ENCODE measurements around the gene SPDYE1. TPM values are rescaled to one million over a fixed set of nuclear protein-coding genes. Genes with fewer than 3 reads are reported as not detected.
A peak's percentile ranks its signal among the peaks of the same experiment; 100 is the strongest.

Gene SPDYE1
- total RNA-seq, 4 donors from 2014 or later, result not detected

DNA sequence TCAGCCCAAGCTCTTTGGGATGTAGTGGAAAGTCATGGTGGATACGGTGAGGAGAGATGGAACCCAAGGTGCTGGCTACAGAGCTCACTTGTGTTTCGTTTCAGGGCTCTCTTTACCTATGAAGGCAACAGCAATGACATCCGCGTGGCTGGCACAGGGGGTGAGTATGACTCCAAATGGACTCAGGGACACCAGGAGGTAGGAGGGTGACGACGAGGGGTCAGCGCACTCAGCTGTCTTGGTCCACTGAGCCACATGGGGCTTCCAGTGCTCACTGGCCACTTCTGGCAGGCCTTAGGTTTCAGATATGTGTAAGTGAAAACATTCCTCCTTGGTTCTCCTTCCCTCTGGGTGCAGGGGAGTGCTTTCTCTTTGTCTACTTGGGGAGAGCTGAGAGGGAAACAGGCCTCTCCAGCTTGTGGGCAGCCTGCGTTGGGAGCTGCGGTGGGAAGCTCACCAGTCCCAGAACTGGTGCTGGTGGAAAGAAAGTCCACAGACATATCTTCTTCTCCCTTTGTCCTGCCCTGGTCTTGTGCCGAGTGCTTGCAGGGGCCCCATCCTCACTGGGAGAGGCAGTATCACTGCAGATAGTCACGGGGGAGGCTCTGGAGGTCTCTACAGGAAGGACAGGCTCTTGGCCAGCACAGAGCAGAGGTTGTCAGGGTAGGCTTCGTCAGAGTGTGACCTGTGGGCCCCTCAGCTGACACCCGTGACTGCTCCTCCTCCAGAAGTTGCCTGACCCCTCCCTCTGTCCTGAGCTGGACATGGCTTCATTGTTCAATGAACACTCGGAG is 52.6 kb downstream of the SPDYE1 start:
- DNase-seq (ENCODE audit: low spot score) (no peak), ATAC-seq (ENCODE audit: low FRiP score) (no peak)
- TF ChIP-seq, protein P1, sequence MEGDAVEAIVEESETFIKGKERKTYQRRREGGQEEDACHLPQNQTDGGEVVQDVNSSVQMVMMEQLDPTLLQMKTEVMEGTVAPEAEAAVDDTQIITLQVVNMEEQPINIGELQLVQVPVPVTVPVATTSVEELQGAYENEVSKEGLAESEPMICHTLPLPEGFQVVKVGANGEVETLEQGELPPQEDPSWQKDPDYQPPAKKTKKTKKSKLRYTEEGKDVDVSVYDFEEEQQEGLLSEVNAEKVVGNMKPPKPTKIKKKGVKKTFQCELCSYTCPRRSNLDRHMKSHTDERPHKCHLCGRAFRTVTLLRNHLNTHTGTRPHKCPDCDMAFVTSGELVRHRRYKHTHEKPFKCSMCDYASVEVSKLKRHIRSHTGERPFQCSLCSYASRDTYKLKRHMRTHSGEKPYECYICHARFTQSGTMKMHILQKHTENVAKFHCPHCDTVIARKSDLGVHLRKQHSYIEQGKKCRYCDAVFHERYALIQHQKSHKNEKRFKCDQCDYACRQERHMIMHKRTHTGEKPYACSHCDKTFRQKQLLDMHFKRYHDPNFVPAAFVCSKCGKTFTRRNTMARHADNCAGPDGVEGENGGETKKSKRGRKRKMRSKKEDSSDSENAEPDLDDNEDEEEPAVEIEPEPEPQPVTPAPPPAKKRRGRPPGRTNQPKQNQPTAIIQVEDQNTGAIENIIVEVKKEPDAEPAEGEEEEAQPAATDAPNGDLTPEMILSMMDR (IDR thresholded peaks at IDR 0.05), result no peak

DNA sequence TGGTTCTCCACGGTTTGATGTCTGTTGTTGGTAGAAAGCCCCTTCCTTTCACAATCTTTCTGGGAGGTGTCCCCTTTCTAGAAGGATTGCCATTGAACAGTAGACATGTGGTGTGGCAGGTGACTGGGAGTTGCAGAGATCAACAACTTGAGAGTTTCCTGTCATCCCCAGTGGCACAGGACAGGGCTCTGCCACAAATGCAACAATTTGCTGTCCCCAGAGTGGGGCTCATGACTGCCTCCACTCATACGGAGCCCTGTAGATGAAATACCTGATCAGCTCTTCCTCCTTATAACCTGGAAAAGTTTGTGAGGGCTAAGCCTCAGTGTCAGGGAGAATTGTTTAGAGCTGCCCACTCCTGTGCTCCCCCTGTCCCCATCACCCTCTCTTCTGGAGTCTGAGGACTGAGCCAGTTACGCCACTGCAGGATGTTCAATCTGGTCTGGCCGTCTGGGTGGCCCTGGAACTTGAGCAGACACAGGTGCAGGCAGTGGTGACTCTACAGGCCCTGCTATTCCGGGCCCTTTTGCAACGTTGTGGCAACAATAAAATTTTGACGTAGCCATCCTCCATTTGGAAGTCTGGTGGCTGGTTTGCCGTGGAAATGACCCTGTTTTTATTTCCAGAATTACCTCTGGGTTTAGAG is 53.3 kb downstream of the SPDYE1 start:
- TF ChIP-seq, protein P1 (IDR thresholded peaks at IDR 0.05), result no peak
- DNase-seq (ENCODE audit: low spot score), result no peak
- ATAC-seq (ENCODE audit: low FRiP score), result no peak

DNA sequence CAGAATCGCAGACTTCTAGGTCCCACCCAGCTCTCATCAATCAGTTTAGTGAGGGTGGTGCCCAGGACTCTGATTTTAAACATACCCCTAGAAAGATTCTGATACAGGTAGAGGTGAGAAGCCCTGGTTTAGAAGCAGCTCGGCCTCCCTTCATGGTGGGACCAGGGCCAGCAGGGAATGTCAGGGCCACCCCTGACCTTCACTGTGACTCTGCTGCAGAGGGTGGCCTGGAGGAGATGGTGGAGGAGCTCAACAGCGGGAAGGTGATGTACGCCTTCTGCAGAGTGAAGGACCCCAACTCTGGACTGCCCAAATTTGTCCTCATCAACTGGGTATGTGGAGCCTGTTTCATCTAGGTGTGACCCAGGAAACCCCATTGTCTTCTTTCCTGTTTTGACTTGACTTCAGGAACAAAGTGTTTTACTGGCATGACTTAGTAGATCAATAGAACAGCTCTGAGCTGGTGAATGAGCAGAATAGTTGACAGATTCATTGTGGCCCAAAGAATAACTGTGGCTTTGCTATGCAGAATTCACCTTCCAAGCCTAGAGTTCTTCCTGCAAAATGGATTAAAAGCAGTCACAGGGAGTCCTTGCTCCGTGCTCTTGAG is 54.0 kb downstream of the SPDYE1 start:
- DNase-seq (ENCODE audit: low spot score), result no peak
- no peak for ATAC-seq (ENCODE audit: low FRiP score)
- TF ChIP-seq, protein P1 (IDR thresholded peaks at IDR 0.05), result no peak

DNA sequence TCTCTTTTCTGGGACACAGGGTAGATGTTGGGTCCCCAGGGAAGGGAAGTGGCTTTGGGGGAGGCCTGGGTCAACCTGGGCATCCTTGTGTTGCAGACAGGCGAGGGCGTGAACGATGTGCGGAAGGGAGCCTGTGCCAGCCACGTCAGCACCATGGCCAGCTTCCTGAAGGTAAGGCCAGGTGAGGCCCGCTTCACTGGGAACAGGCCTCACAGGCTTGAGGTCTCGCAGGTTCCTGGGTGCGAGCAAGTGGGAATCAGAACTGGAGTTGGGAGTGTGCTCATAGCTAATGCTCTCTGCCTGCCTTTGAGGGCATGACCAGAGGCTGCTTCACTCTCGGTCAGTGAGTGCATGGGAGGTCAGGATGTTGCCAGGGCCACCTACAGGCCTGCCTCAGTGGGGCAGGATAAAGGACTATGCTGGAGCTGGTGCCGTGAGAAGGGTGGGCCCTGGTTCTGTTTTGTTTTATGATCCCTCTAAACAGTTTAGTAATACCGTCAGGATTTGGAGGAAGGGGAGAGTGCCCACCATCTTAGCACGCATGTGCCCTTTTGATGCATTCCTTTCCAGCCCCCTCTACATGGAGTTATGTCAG is 55.2 kb downstream of the SPDYE1 start:
- ATAC-seq (ENCODE audit: low FRiP score) (no peak), DNase-seq (ENCODE audit: low spot score) (no peak)
- TF ChIP-seq, protein P1 (IDR thresholded peaks at IDR 0.05), result no peak

DNA sequence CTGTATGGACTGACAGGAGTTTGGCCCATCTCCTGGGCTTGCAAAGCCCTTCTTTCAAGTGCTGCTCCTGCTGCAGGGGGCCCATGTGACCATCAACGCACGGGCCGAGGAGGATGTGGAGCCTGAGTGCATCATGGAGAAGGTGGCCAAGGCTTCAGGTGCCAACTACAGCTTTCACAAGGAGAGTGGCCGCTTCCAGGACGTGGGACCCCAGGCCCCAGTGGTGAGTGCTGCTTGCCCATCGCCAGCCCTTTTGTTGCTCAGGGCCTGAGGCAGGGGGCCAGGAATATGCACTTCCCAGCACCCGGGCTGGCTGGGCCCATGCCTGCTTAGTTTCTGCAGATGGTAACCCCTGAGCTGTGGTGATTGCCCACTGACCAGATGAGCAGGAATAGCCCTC is 59.0 kb downstream of the SPDYE1 start:
- TF ChIP-seq, protein P1 (IDR thresholded peaks at IDR 0.05), result no peak
- ATAC-seq (ENCODE audit: low FRiP score) (no peak), DNase-seq (ENCODE audit: low spot score) (peak; percentile 2)

DNA sequence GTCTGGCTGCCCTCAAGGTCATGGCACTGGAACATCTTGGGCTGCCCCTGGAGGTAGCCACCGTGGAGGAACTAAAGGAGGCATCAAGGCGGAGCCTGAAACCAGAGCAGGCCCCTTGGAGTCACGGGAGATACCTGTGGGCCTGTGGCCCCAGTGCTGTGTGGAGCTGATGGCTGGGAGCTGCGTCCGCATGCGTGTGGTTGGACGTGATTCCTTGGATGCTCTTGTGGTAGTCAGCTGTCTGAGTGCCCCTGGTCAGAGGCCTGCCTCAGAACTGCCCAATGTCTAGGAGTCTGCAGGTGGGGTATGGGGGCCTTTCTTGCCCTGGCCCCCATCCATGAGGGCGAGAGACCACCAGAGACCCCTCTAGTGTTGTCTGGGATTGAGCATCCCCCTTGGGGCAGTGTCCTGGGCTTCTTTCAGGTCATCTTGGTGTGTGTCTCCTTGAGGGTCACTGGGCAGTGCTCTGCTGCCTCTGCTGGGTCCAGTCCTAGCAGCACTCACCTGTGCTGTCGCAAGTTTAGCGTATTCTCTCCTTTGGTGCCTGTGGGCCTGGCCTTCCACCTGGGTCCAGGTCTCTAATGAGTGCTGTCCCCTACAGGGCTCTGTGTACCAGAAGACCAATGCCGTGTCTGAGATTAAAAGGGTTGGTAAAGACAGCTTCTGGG is 59.6 kb downstream of the SPDYE1 start:
- TF ChIP-seq, protein P1 (IDR thresholded peaks at IDR 0.05), result no peak
- ATAC-seq (ENCODE audit: low FRiP score), result no peak
- no peak for DNase-seq (ENCODE audit: low spot score)
